Measurements from ENCODE around the gene GLIS1.
A peak's percentile ranks its signal among the peaks of the same experiment; 100 is the strongest.

GLIS1 gene

GRCh38 chr1:53693773-53694717, 44.9 kb downstream of the GLIS1 start:
- DNase-seq (ENCODE audit: low read depth in 2 of 2) = no peak

GRCh38 chr1:53693339-53693738, 45.6 kb downstream of the GLIS1 start:
- DNase-seq (ENCODE audit: low read depth in 2 of 2) = no peak

GRCh38 chr1:53691326-53691725, 47.6 kb downstream of the GLIS1 start:
- no peak for DNase-seq (ENCODE audit: low read depth in 2 of 2)

DNA sequence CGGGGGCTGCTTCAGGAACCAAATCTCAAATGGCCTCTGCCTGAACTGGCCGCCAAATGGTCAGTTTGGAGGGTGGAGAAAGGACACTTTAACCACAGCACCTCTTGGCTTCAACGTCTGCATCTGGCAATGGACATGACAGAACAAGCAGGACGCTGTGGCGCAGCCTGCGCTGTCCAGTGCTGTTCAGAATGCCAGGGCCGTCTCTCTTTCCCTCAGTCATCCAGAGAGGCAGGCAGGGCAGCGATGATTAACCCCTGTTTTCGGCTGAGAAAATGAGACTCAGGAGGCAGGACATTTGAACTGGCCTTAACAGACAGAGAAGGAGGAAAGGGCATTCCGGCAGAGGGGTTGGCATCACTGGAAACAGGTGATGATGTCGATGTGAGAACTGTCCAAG, 48.6 kb downstream of the GLIS1 start:
- DNase-seq (ENCODE audit: low read depth in 2 of 2) = no peak

DNA sequence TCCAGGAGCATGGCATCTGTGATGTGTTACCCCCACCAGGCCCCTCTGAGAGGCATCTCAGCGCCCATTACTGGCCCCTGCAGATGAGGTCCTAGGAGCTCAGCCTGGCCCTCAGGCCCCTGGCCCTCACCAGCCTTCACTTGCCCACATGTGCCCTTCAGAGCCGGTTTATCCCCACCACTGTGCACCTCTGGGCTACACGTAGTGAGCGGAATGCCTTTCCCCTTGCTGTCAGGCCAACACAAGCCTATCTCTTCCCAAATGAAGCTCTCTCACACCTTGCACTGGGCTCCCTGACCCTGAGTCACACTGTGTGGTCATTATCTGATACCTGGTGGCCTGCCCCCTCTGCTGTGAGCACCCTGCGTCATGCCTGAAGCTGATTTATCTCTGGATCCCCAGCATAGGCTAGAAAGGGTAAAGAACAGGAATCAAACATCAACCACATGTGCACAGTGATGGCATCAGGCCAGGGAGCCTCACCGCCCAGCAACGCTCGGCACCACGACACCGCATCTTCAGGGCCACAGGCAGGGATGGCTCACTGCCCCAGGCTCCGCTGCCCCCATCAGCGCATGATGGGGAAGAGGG, 49.1 kb downstream of the GLIS1 start:
- DNase-seq (ENCODE audit: low read depth in 2 of 2) = no peak

- no peak for DNase-seq (ENCODE audit: low read depth in 2 of 2)
These were observed 49.7 kb downstream of the GLIS1 start for GRCh38 chr1:53689223-53689622.

DNA sequence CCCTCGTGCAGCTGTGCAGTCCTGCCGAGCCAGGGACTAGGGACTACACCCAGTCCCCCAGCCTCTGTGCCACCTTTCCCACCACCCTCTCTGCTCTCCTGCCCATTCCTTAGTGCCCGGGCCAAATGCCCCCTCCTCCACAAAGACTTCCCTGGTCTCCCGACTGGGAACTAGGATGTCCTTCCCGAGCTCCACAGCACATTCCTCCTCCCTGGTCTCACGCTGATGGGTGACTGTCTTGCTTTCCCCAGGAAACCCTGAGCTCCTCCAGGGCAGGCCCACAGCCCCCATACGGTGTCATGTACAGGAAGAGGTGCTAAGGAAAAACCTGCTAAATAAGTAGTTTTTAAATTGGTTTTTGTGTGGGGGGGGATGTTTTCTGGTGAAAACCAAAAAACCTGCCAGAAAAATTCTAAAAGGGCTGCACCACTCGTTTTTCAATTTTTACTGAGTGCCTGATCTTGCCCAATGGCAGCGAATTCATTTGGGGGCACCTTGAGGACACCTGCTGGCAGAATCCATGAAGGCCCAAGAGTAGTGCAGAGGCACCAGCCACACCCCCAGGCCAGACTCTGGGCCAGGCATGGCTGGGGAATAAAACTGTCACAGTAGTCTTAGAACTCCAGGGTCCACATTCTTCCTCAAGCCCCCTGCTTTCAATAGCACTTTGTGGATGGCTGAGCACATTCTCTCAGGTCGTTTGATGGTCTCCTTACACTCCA, 50.4 kb downstream of the GLIS1 start:
- DNase-seq (ENCODE audit: low read depth in 2 of 2) = no peak

GRCh38 chr1:53687901-53688300, 51.1 kb downstream of the GLIS1 start:
- no peak for DNase-seq (ENCODE audit: low read depth in 2 of 2)

DNA sequence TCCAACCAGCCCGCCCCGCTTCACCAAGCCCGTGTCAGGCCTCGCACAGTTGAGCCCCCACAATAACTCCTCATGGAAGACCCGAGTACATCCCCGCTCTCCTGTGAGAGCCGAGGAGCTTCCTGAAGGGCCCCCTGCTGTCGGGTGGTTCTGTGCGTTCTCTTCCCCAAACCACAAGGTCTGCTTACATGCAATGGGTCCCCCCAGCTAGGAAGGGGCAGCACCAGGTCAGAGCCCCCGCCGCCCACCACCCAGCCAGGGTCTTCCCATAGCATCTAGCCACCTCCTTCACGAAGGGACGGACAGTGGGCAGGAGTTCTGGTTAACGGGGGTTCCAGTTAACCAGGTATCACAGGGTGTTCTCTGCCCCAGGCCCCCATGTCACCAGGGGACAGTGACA, 51.5 kb downstream of the GLIS1 start:
- no peak for DNase-seq (ENCODE audit: low read depth in 2 of 2)

GRCh38 chr1:53686965-53687267, 52.0 kb downstream of the GLIS1 start:
- no peak for DNase-seq (ENCODE audit: low read depth in 2 of 2)

DNA sequence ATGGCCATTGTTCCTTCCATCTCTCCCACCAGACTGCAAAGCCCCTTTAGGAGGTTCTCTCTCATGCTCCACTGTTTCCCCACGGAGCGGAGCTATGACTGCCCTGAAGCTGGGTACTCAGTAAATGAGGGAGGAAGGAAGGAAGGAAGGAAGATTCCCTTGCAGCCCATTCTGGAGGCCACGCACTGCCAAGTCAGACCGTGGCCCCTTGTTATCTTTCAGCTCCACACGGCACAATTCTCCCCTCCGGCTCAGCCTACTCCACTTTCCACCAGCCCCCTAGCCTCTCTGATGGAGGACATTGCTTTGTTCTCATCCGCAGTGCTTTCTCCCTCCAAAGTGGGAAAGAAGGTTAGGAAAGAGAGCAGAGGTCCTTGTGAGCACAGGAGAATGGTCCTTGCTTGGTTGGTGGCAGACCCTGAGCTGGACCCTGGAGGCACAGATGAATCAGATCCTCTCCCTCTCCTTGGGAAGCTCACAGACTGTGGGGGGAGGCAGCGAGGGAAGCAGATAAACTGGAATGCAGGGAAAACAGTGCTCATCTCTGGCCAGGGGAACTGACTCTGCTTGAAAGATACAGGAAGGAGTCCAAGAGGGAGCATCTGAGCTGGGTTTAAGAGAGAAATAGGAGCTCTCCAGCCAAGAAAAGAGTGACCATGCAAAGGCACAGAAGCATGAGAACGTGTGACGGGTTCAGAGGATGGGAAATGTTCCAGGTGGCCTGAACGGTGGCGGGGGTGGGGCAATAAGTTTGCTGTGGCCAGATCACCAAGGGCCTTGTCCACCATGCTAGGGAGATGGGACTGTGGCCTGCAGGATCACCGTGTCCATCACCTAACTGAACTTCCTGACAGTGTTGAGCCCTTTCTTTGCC, 52.6 kb downstream of the GLIS1 start:
- no peak for DNase-seq (ENCODE audit: low read depth in 2 of 2)

DNA sequence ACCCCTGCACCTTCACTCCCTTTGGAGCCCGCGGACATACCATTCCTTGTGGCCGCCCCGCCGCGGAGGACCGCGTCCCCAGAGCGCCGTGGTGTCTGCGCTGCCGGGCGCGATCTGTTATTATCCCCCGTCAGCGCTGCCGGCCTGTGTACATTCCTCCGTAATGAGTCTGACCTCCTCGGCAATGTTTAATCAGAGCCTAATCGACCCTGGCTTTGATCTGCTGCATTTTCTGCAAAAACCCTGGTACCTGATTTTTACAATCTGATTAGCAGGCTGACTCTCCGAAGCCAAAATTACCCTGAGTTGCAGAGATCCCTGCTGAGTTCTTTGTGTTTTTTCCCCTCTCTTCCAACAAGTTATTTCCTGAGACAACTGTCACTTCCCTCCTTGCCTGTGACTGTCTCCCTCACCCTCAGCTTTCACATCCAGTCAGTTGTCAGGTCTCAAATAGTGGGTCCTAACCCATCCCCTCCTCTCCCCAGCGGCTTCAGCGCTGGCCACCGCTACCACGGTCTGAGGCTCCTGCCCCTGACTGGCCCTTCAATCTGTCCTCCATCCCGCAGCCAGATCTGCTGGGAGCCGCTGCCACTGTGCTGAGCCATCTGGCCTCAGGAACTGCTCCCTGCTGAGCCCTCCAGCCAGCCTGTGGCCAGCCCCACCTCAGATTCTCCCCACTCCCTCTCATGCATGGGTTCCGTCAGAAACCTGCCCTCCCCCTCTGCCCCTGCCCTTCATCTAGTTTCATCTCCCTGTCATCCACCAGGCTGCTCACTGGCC, 53.5 kb downstream of the GLIS1 start:
- DNase-seq (ENCODE audit: low read depth in 2 of 2) = no peak

DNA sequence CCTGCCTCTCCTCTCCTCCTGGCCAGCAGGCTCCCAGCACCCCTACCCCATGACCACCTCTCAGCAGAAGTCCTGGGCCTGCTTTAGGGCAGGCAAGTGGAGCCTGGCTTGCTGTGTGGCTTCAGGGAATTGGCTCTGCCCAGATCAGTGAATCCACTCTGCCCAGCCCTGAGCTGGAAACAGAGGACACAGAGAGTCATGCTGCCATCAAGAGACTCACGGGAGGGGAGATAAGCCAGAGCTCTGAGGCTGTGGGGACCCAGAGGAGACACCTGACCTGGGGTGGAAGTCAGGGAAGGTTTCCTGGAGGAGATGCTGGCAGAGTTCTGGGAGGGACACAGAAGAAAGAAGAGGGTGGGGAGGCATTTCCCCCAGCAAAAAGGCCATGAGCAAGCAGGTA, 54.2 kb downstream of the GLIS1 start:
- DNase-seq (ENCODE audit: low read depth in 2 of 2) = no peak

- no peak for DNase-seq (ENCODE audit: low read depth in 2 of 2)
These were observed 54.8 kb downstream of the GLIS1 start for GRCh38 chr1:53683986-53684740.

DNA sequence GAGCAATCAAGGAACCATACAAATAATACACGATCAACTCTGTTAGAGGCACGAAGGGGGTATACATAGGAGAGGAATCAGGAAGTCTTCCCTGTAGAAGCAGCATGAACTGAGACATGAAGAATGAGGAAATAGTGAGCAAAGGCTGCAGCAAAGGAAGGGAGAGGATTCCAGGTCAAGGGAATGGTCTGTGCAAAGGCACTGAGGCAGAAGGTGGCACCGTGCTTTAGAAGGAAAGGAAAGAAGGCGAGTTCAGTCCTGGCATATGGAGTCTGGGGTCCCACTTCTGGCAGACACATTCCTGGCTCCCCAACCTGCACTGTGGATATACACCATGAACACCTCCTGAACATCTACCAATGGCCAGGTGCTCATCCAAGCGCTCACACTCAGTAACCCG, 56.1 kb downstream of the GLIS1 start:
- no peak for DNase-seq (ENCODE audit: low read depth in 2 of 2)

- peak; percentile 14 to 15 for DNase-seq (ENCODE audit: low read depth in 2 of 2)
These were observed 56.8 kb downstream of the GLIS1 start for GRCh38 chr1:53681977-53682685.

- DNase-seq (ENCODE audit: low read depth in 2 of 2) = no peak
These were observed 57.5 kb downstream of the GLIS1 start for GRCh38 chr1:53681351-53681976.

- no peak for DNase-seq (ENCODE audit: low read depth in 2 of 2)
These were observed 58.1 kb downstream of the GLIS1 start for GRCh38 chr1:53680868-53681267.

All from stimulated activated CD8-positive, alpha-beta memory T cell treated with anti-CD3 and anti-CD28 coated beads, Interleukin-2, amount 100 ng/mL, for 48 hours (primary cell).